Vagina (tissue), 2 donors: ENCODE results near the gene RNASET2.

Source experiments
- CTCF ChIP-seq, 3 experiments: fragments of 450-650 bp in 2 of 3; fragments of 200-600 bp in 1 of 3; sonication (generic) in 1 of 3; IDR thresholded peaks; one replicate each; pipeline ENCODE4 v1.5.1; 2017 to 2019; ENCODE audit warnings: antibody characterized with exemption in 3 of 3, mild to moderate bottlenecking in 2 of 3, moderate library complexity in 2 of 3
- POLR2A ChIP-seq, 2 donors: fragments of 450-650 bp; IDR thresholded peaks; one replicate each; pipeline ENCODE4 v1.6.1; 2017; ENCODE audit warnings: antibody characterized with exemption in 2 of 2, mild to moderate bottlenecking in 2 of 2, moderate library complexity in 2 of 2

GRCh38 chr6:166957087-166957804, 896 bp upstream of the RNASET2 start:
- TF ChIP-seq CTCF (IDR thresholded peaks at IDR 0.05): no peak
- no peak for TF ChIP-seq POLR2A (IDR thresholded peaks at IDR 0.05)
